Fibroblast of lung (primary cell): Measurements from ENCODE around the gene RALGPS2. TPM values are rescaled to one million over a fixed set of nuclear protein-coding genes. Genes with fewer than 3 reads are reported as not detected.

ENCODE experiments used
- DNase-seq, 2 donors: peaks; one replicate each; pipeline versions ENCODE4 v3.0.0 to v3.0.0-alpha.2; 2010; ENCODE audit warnings: low read depth in 2 of 2
- H2AFZ ChIP-seq: 2 replicates; pipeline ENCODE4 v1.5.1; 2012; ENCODE audit warnings: low read length, control low read depth, inconsistent platforms
- H3K27ac ChIP-seq: 2 replicates; pipeline ENCODE4 v1.5.1; 2011; ENCODE audit warnings: low read length, control low read depth; ENCODE audit not compliant: insufficient read depth
- H3K27me3 ChIP-seq: 2 replicates; pipeline ENCODE4 v1.5.1; 2011; ENCODE audit warnings: mild to moderate bottlenecking, low read length; ENCODE audit not compliant: control insufficient read depth, insufficient read depth
- H3K36me3 ChIP-seq: 2 replicates; pipeline ENCODE4 v1.5.1; 2011; ENCODE audit warnings: low read length; ENCODE audit not compliant: control insufficient read depth, insufficient read depth
- H3K4me1 ChIP-seq: 2 replicates; pipeline ENCODE4 v1.5.1; 2011; ENCODE audit warnings: low read length; ENCODE audit not compliant: control insufficient read depth, insufficient read depth; ENCODE audit errors: extremely low read depth
- H3K4me2 ChIP-seq: 2 replicates; pipeline ENCODE4 v1.5.1; 2011; ENCODE audit warnings: low read length, control low read depth; ENCODE audit not compliant: insufficient read depth; ENCODE audit errors: extremely low read depth
- H3K4me3 ChIP-seq, 4 experiments: fragments of 200-600 bp in 1 of 4; sonication (generic) in 1 of 4; replicated peaks in 1 of 4; 2 replicates each; pipeline ENCODE4 v1.5.1; 2011 to 2016; ENCODE audit warnings: low read length in 4 of 4, low read depth in 3 of 4, mild to moderate bottlenecking in 3 of 4, control low read depth in 2 of 4, inconsistent platforms in 1 of 4, mixed read lengths in 1 of 4; ENCODE audit not compliant: insufficient read depth in 1 of 4; ENCODE audit errors: control extremely low read depth in 1 of 4
- H3K79me2 ChIP-seq: 2 replicates; pipeline ENCODE4 v1.5.1; 2012; ENCODE audit warnings: mild to moderate bottlenecking, low read length, inconsistent platforms; ENCODE audit not compliant: control insufficient read depth, insufficient read depth
- H3K9ac ChIP-seq: 2 replicates; pipeline ENCODE4 v1.5.1; 2011; ENCODE audit warnings: mild to moderate bottlenecking, low read length, control low read depth; ENCODE audit not compliant: insufficient read depth
- H3K9me3 ChIP-seq: 2 replicates; pipeline ENCODE4 v1.5.1; 2012; ENCODE audit warnings: low read depth, low read length; ENCODE audit not compliant: control insufficient read depth, insufficient read depth
- H4K20me1 ChIP-seq: 2 replicates; pipeline ENCODE4 v1.5.1; 2011; ENCODE audit warnings: low read length; ENCODE audit not compliant: control insufficient read depth, insufficient read depth; ENCODE audit errors: extremely low read depth
- EZH2 ChIP-seq: IDR thresholded peaks from 2 replicates; pipeline ENCODE4 v1.5.1; 2012; ENCODE audit warnings: low read length, control low read depth, mild to moderate bottlenecking; ENCODE audit errors: missing control alignments
- polyA plus RNA-seq, 2 donors: library from polyadenylated mRNA; depleted of rRNA in 1 of 2; stranded (reverse) in 1 of 2; unstranded in 1 of 2; fragments of >200 nt; gene quantifications; 2 replicates each; pipeline ENCODE4 v1.2.1, GENCODE V29; 2011 to 2012; ENCODE audit warnings: missing spikeins in 1 of 2
- total RNA-seq: library from RNA; depleted of rRNA; stranded (reverse); fragments of >200 nt; gene quantifications from 2 replicates; pipeline ENCODE4 v1.2.1, GENCODE V29; 2014
- TF ChIP-seq, protein P1 (sequence below), 2 donors: IDR thresholded peaks in 1 of 2; conservative IDR thresholded peaks in 1 of 2; 1 replicate in 1 of 2; 2 replicates in 1 of 2; pipeline ENCODE4 v1.5.1; 2011 to 2012; ENCODE audit warnings: low read length in 2 of 2, control low read depth in 1 of 2, inconsistent platforms in 1 of 2, low read depth in 1 of 2, mild to moderate bottlenecking in 1 of 2

RALGPS2 gene
- total and polyA plus RNA-seq, 2 donors (not counting 1 experiment from before 2014, with no cell fraction given) = 53.8 to 69.7 TPM

DNA sequence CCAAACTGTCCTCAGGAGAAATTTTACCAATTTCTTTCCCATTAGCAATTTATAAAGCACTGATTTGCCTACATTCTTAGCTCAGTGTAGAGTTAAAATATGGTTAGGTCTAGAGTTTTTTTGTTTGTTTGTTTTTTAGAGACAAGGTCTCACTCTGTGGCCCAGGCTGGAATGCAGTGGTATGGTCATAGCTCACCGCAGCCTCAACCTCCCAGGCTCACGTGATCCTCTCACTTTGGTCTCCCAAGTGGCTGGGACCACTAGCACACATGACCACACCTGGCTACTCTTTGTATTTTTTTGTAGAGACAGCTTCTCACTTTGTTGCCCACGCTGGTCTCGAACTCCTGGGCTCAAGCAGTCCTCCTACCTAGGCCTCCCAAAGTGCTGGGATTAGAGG lies 10.6 kb upstream of the RALGPS2 start:
- Histone ChIP-seq H3K9me3 (no peaks in the 10 kb centered on the region), H2AFZ (no peak overlapping the region), H3K36me3 (no peaks in the 10 kb centered on the region), H4K20me1 (no peaks in the 10 kb centered on the region), H3K9ac (no peak overlapping the region), H3K4me3 (no peak overlapping the region), H3K27ac (no peak overlapping the region), H3K79me2 (no peaks in the 10 kb centered on the region), H3K27me3 (no peaks in the 10 kb centered on the region), H3K4me2 (no peak overlapping the region), H3K4me1 (no peaks in the 10 kb centered on the region)
- DNase-seq = no peak
- TF ChIP-seq, protein P1, sequence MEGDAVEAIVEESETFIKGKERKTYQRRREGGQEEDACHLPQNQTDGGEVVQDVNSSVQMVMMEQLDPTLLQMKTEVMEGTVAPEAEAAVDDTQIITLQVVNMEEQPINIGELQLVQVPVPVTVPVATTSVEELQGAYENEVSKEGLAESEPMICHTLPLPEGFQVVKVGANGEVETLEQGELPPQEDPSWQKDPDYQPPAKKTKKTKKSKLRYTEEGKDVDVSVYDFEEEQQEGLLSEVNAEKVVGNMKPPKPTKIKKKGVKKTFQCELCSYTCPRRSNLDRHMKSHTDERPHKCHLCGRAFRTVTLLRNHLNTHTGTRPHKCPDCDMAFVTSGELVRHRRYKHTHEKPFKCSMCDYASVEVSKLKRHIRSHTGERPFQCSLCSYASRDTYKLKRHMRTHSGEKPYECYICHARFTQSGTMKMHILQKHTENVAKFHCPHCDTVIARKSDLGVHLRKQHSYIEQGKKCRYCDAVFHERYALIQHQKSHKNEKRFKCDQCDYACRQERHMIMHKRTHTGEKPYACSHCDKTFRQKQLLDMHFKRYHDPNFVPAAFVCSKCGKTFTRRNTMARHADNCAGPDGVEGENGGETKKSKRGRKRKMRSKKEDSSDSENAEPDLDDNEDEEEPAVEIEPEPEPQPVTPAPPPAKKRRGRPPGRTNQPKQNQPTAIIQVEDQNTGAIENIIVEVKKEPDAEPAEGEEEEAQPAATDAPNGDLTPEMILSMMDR (conservative IDR thresholded peaks at IDR 0.05 in 1 of 2, IDR thresholded peaks at IDR 0.05 in 1 of 2; ENCODE audit: low read depth in 1 of 2, low read length in 2 of 2) = no peak
- TF ChIP-seq EZH2 = no peak

DNA sequence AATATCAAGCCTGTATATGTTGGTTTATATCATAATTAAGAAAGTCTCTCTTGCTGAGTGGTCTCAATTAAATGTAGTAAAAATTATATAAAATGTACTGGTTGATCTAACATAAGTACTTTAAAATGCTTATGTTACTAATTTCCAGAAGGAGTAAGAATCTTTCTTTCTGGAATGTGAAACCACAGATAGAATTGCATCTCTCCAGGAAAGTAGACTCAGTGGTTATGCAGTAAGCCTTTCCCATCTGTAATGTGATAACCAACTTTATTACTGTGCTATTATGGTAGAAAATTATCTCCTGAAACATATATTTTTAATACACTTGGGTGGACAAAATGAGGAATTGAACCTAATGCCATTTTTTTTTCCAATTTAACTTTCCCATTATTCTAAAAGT lies 8.9 kb upstream of the RALGPS2 start:
- Histone ChIP-seq H3K4me1 (no peaks in the 10 kb centered on the region), H3K36me3 (no peaks in the 10 kb centered on the region), H4K20me1 (no peaks in the 10 kb centered on the region), H3K79me2 (no peaks in the 10 kb centered on the region), H3K27ac (no peak overlapping the region), H3K27me3 (no peaks in the 10 kb centered on the region), H3K4me3 (no peak overlapping the region), H3K9me3 (no peaks in the 10 kb centered on the region), H2AFZ (no peak overlapping the region), H3K9ac (no peak overlapping the region), H3K4me2 (no peak overlapping the region)
- DNase-seq = peak in 1 of 2 donors; percentile 55
- no peak for TF ChIP-seq EZH2
- TF ChIP-seq, protein P1 (conservative IDR thresholded peaks at IDR 0.05 in 1 of 2, IDR thresholded peaks at IDR 0.05 in 1 of 2; ENCODE audit: low read depth in 1 of 2, low read length in 2 of 2) = no peak

DNA sequence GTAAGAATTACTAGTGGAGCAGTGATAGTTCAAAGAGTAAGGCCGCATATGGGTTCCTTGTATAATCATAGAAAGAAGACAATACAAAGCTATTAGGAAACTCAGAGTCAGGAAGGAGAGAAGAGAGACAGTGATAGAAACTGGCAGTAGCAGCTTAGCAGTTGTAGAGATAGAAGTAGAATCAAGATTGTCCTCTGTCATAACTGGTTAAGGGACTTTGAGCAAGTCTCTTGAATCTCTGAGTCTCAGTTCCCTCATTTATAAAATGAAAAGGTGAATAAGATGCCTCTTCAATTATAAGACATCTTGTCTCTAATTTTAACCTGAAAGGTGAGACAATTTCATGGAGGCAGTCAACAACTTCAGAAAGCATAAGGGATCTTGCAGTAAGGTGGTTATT lies 6.5 kb upstream of the RALGPS2 start:
- no peaks in the 10 kb centered on the region for H3K36me3 ChIP-seq
- no peak overlapping the region for H3K9ac ChIP-seq
- no peaks in the 10 kb centered on the region for H3K4me1 ChIP-seq
- H3K9me3 ChIP-seq = no peaks in the 10 kb centered on the region
- H3K27me3 ChIP-seq = no peaks in the 10 kb centered on the region
- no peak overlapping the region for H3K27ac ChIP-seq
- H3K4me2 ChIP-seq = no peak overlapping the region
- H3K79me2 ChIP-seq = no peaks in the 10 kb centered on the region
- no peak for TF ChIP-seq EZH2
- TF ChIP-seq, protein P1 (conservative IDR thresholded peaks at IDR 0.05 in 1 of 2, IDR thresholded peaks at IDR 0.05 in 1 of 2; ENCODE audit: low read depth in 1 of 2, low read length in 2 of 2) = no peak
- DNase-seq = no peak
- H3K4me3 ChIP-seq = no peak overlapping the region
- H4K20me1 ChIP-seq = no peaks in the 10 kb centered on the region
- H2AFZ ChIP-seq = no peak overlapping the region
